GM13977 (cell line): ENCODE results near the gene CCNDBP1.

Experiments used
- DNase-seq: peaks from one replicate; pipeline ENCODE4 v3.0.0; 2012; ENCODE audit warnings: low spot score
- in situ Hi-C: fragments of 300-500 bp; cut with MboI; formaldehyde crosslinking; loops from one replicate; pipeline ENCODE4 v1.12.0; 2022; ENCODE audit warnings: low sequenced_read_pairs, low pct_unique_long_range_greater_than_20kb, mixed read lengths, inconsistent platforms; ENCODE audit not compliant: unreplicated experiment
- TF ChIP-seq, protein P1 (sequence below): IDR thresholded peaks from 2 replicates; pipeline ENCODE4 v1.5.1; 2012; ENCODE audit warnings: mild to moderate bottlenecking, control low read depth; ENCODE audit not compliant: insufficient read depth; ENCODE audit errors: extremely low read depth, missing control alignments

CCNDBP1 gene

DNA sequence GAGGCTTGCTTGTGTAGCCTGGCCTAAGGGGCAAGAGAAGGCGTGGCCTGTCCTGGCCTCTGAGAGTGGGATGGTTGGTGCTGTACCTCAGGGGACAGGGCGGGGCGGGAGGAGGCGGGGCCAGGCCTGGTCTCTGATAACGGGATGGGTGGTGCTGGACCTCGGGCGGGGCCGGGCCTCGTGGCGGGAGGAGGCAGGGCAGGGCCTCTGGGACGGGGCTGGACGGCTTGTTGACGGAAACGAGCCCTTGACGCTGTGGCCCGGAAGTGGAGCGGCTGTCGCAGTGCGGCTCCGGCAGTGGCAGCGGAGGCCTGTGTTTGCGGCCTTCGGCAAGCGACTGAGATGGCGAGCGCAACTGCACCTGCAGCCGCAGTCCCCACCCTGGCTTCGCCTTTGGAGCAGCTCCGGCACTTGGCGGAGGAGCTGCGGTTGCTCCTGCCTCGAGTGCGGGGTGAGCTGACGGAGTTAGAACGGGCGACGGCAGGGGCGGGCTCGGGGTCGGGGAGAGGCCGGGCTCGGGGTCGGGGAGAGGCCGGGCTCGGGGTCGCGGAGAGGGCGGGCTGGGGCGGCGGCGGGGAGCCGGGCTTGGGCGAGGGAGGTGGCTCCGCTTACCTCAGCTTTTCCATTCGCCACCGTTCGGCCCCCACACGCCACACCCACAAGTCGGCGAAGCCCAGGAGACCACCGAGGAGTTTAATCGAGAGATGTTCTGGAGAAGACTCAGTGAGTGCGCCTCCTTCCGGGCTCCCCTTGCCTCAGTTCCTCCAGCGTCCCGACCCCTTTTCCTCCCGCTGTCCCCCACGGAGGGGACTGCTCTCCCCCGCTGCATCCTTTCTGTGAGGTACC, at the start of gene CCNDBP1:
Gene CCNDBP1, plus strand, starts transcription at position 247 of the 846 bp plus-strand sequence. Its CDS starts 96 bp downstream, at position 343.
- in situ Hi-C loops, result no loop called here

GRCh38 chr15:43143203-43143941, 41.8 kb upstream of the CCNDBP1 start:
- in situ Hi-C loops, result no loop called here
- peak; percentile 45 for DNase-seq
- TF ChIP-seq, protein P1, sequence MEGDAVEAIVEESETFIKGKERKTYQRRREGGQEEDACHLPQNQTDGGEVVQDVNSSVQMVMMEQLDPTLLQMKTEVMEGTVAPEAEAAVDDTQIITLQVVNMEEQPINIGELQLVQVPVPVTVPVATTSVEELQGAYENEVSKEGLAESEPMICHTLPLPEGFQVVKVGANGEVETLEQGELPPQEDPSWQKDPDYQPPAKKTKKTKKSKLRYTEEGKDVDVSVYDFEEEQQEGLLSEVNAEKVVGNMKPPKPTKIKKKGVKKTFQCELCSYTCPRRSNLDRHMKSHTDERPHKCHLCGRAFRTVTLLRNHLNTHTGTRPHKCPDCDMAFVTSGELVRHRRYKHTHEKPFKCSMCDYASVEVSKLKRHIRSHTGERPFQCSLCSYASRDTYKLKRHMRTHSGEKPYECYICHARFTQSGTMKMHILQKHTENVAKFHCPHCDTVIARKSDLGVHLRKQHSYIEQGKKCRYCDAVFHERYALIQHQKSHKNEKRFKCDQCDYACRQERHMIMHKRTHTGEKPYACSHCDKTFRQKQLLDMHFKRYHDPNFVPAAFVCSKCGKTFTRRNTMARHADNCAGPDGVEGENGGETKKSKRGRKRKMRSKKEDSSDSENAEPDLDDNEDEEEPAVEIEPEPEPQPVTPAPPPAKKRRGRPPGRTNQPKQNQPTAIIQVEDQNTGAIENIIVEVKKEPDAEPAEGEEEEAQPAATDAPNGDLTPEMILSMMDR, result no peak

More for the DNA sequence above, at the start of gene CCNDBP1:
- TF ChIP-seq, protein P1, result peak; percentile 52
- peak; percentile 99 for DNase-seq

DNA sequence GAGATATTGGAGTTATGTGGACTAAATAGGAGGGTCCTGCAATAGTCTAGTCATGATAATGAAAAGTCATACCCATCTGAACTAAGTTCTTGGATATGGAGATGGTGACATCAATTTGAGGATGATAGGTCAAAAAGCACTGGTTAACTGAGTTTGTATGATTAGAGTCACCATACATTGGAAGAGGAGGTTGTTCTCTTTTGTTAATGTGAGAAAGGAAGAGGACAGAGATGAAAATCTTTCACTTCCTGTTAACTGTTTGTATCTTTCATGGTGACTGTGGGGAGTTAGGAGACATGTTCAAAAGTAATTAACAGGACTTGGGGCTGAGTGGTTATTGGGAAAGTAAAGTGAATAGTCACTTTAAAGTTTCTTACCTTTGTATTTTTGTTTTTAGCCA, 40.7 kb upstream of the CCNDBP1 start:
- TF ChIP-seq, protein P1, result no peak
- peak; percentile 33 for DNase-seq
- in situ Hi-C loops, result no loop called here

GRCh38 chr15:43146184-43146583, 39.0 kb upstream of the CCNDBP1 start:
- DNase-seq, result no peak
- in situ Hi-C loops, result no loop called here
- TF ChIP-seq, protein P1, result no peak

GRCh38 chr15:43150191-43150929, 34.8 kb upstream of the CCNDBP1 start:
- DNase-seq, result no peak
- in situ Hi-C loops, result no loop called here

More at GRCh38 chr15:43150191-43150929, 34.8 kb upstream of the CCNDBP1 start:
- TF ChIP-seq, protein P1, result no peak
